HG02759 (cell line): ENCODE measurements around the gene NRROS.

Experiments
- ATAC-seq: cut with Tn5 transposase; IDR thresholded peaks from one replicate; pipeline ENCODE4 v1.9.1; 2021; ENCODE audit warnings: mild to moderate bottlenecking, moderate library complexity; ENCODE audit not compliant: unreplicated experiment

Gene NRROS

DNA sequence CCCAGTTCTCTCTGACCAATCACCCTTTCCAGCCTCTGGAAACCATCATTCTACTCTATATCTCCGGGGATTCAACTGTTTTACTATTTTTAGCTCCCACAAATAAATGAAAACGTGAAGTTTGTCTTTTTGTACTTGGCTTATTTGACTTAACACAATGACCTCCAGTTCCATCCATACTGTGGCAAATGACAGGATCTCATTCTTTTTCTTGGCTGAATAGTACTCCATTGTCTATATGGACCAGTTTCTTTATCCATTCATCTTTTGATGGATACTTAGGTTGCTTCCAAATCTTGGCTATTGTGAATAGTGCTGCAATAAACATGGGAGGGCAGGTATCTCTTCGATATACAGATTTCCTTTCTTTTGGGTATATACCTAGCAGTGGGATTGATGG lies 34.1 kb downstream of the NRROS start:
- ATAC-seq = no peak

DNA sequence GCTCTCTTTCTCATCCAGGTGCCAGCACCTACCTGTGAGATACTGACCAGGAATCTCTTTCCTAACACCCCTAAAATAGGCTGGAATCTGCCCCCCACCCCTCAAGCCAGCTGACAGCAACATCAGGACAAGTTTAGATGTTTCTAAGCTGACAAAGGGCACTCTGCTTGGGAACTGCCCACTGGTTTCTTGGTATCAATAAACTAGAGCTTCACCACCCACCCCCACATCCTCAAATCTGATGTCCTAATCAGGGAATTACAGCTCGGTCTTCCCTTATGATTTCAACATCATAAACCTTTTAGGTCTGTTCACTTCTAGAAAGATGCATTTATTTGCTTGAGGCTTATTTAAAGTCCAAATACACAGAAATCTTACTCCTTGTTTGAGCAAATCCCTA lies 37.9 kb downstream of the NRROS start:
- no peak for ATAC-seq

DNA sequence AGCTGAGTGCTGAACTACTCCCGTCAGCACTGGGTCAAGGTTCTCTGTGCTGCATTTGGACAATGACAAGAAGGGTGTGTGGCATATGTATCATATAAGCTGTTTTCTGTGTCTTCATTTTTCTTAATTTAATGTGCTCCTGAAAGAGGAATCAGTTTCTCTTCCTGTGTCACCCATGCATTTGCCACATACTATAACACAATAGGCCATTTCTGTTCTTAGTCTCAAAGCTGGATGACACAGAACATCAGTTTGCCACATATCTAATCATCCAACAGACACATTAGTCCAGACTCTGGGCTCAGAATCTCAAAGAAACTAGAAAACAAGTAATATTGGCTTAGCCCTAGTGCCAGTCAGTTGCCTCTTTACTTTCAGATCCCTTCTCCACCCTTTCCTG lies 38.4 kb downstream of the NRROS start:
- no peak for ATAC-seq

DNA sequence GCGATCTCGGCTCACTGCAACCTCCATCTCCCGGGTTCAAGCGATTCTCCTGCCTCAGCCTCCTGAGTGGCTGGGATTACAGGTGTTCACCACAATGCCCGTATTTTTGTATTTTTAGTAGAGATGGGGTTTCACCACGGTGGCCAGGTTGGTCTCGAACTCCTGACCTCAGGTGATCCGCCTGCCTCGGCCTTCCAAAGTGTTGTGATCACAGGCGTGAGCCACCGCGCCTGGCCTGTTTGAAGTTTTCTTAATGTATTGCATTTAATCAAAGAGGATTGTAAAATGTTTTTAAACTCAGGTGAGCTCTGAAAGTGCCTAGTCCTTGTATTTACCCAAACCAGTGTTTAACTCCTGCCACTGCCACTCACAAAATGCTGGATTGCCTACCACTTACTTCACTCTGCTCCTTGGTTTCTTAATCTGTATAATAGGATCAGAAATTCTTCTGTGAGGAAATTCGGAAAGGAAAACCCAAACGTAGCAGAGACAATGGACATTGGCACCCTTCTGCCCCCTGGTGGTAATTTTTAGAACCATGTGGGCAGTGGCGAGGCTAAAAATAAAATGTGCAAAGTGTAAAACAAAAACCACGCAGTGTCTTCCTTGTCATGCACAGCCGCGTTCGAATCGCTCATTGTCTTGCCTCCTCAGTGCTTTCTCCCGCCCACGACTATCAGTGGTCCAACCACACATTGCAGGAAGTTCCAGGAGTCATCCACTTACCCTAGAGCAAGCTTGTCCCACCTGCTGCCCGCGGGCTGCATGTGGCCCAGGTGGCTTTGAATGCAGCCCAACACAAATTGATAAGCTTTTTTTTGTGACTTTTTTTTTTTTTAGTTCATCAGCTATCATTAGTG lies 45.3 kb downstream of the NRROS start:
- ATAC-seq = peak; percentile 94

DNA sequence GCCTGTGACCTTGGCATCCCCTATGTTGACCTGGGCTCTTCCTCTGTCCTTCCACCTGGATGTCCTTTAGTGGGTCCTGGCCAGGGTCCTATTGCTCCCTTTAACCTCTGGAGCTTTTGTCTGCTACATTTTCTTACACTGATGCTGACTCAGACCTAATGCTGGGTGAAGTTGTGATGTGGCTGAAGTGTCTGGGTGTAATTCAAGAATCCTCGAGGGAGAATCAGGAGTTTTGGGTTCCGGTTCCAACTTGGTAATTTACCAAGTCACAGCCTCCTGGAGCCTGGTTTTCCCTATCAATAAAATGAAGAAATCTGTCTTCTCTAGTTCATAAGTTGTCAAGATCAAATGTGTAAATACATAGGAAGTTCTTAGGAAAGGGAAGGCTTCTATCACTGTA lies 46.9 kb downstream of the NRROS start:
- no peak for ATAC-seq

DNA sequence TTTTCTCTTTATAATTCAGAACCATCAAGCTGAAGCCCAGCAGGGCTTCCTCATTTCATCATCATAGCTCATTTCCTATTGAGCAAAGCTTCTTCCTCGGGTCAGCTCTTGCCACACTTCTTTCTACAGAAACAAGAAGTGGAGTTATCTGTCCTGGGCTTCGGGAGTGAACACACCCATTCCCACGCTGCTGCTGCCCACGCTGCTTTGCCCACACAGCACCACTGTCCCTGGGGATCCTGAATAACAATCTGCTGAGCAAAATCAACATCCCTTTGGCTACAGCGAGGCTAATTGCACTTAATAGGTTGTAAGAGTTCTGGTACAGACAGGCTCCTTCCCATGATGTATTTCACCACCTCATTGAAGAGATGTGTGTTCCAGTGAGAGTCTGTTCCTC lies 48.9 kb downstream of the NRROS start:
- no peak for ATAC-seq

DNA sequence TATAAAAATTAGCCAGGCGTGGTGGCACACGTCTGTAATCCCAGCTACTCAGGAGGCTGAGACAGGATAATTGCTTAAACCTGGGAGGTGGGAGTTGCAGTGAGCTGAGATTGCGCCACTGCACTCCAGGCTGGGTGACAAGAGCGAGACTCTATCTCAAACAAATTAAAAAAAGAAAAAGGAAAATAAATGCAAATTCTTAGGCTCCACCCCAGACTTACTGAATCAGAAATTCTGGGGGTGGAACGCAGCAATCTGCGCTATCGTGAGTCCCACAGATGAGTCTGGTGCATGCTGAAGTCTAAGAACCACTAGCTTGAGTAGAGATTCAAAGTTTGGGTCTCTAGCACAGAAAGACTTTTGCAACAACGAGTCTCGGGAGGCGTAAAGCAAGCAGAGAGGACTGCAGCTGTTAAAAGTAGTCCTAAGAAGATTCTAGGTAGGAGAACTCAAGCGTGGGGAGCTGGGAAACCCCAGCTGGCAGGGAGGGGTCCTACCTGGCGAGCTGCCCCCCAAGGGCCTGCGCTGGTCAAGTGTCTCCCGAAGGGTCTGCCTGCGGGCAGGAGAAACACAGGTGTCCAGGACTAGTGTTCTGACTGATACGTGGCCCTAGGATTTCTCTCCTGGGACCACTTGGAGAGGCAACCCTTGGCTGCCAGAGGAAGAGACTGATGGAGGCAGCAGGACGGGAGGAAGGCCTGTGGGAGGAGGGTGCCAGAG lies 50.6 kb downstream of the NRROS start:
- ATAC-seq = no peak

DNA sequence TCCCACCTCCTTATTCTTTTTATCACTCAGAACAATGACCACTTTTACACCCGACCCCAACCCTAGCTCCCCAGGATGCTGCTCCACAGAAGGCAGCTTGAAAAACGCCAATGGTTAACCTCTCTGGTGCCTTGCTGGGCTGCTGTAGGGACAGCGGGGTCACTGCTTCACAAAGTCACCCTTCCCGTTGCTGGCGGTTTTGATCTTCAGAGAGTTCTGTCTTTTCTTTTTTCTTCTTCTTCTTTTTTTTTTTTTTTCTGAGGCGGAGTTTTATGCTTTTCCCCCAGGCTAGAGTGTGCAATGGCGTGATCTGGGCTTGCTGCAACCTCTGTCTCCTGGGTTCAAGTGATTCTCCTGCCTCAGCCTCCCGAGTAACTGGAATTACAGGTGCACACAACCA lies 51.9 kb downstream of the NRROS start:
- no peak for ATAC-seq

DNA sequence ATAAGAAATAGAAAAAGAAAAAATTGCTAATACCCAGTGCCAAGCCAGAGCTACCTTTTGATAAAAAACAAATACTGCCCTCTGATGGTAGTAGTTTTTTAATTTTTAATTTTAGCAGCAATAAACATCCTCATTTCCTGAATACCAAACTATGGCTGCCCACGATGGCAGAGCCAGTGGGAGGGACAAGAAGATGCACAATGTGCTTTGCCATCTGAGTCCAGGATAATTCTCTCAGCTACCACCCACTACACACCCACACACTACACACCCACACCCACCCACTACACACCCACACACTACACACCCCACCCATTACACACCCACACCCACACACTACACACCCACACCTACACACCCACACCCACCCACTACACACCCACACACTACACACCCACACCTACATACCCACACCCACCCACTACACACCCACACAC lies 54.7 kb downstream of the NRROS start:
- ATAC-seq = no peak

DNA sequence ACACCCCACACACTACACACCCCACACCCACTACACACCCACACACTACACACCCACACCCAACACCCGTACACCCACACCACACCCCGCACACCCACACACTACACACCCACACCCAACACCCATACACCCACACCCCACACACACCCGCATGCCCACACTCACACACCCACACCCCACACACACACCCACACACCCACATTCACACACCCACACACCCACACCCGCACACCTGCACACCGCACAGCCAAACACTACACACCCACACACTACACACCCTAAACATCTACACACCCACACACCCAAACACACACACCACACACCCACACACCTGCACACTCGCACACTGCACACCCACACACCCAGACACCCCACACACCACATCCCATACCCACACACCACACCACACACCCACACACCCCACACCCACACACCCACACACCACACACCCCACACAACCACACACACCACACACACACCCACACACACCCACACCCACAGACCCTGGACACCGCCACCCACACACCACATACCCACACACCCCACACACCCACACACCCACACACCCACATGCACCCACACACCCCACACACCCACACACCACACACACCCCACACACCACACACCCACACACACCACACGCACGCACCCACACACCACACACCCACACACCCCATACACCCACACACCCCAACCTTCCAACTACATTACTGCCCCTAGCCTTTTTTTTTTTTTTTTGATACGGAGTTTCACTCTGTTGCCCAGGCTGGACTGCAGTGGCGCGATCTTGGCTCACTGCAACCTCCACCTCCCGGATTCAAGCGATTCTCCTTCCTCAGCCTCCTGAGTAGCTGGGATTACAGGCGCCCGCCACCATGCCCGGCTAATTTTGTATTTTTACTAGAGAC lies 55.7 kb downstream of the NRROS start:
- no peak for ATAC-seq

DNA sequence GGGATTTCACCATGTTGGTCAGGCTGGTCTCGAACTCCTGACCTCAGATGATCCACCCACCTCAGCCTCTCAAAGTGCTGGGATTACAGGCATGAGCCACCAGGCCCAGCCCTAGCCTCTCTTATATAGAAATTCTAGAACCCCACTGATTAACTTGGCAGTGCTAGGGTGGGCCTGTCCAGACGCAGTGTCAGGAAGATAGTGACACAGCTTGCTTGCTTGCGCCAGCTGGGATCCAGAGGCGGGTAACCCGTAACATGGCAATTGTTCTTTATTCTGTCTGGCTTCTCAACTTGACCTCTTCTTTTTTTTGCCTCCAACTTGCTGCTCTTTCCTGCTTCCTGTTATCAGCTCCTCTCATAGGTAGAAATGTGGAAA lies 56.3 kb downstream of the NRROS start:
- ATAC-seq = no peak

DNA sequence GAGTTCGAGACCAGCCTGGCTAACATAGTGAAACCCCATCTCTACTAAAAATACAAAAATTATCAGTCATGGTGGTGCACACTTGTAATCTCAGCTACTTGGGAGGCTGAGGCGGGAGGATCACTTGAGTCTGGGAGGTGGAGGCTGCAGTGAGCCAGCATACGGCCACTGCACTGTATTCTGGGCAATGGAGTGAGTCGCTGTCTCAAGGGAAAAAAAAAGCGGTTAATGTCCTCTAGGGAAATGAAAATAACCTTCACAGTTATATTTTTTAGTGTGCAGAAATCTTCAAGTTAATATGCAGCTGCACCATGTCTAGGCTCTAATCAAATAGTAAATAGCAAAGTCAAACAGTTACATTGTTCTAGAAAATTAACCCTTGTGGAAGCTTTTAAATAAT lies 57.8 kb downstream of the NRROS start:
- ATAC-seq = no peak

DNA sequence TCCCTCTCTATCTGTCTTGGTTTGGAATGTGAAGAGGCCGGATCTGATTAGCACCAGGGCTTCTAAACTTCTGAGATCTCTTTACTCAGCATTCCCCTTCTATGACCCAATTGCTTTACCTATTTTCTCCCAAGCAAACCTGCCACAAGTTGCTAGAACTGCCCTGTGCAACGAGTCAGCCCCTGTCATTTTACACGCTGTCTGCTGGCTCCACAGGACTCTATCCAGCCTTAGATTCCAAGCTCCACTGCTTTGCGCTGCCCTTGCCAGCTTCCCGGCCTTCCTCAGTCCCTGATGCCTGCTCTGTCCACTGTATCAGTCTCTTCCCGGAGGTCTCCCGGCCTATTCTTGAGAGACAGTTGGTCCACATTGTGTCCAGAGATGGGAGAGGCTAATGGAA lies 60.3 kb downstream of the NRROS start:
- ATAC-seq = no peak

DNA sequence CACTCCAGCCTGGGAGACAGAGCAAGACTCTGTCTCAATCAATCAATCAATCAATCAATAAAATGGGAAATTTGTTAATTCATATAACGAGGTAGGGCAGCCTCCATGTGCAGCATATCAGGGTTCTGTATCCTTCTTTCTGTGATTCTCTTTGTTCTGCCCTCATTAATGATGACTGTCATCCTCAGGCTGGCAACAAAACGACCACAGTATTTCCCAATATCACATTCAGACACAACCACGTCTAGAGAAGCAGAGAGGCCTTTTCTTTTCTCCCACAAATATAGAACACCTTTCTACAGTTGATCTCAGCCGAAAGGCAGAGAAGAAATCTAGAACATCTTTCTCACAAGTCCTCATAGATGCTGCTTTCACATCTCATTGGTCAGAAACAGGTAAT lies 61.3 kb downstream of the NRROS start:
- no peak for ATAC-seq

DNA sequence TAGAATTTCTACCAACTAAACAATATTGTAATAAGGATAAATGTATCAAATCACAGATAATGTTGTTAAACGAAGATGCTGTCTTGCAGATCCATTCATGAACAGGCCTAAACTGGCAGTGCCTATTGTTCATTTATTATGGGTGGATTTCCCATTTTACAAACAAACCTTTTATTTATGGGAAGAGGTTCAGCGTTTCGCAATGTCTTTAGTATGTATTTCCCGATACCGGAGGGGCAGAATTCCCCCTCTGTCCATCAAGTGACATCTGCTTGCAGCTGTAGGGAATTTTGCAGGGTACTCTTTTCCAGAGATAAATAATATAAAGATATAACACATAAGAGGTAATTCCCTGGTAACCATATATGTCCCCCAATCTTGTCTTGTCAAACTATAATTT lies 66.8 kb downstream of the NRROS start:
- ATAC-seq = no peak

DNA sequence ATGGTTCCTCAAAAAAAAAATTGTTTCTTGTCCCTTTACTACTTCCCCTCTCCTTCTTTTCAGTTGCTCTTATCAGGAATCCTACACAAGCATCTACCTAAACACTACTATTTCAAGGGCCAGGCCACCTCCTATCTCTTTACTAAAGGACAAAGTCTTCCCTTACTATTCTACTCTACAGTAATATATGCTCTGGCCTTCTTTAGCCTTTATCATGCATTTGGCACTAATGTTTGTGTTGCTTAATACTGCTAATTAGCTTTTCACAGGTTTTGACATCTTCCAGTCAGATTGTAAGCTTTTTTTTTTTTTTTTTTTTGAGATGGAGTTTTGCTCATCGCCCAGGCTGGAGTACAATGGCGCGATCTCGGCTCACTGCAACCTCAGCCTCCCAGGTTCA lies 67.2 kb downstream of the NRROS start:
- no peak for ATAC-seq

DNA sequence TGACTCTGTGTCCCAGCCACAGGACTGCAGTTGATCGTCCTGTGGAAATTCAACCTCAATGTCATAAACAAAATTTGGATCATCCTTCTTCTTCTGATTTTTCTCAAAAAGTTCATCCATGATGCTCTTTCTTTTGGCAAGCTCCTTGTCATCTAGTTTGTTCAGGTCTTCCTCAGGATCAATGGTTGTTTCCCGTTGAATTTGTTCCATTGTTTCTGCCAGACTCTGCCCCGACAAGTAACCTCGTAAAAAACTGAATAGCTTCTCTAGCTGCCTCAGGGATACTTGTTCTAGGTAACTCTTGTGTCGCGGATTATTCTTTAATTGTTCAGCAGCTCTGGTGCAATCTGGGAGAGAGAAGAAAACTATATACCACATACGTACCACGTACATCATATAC lies 68.1 kb downstream of the NRROS start:
- ATAC-seq = no peak

DNA sequence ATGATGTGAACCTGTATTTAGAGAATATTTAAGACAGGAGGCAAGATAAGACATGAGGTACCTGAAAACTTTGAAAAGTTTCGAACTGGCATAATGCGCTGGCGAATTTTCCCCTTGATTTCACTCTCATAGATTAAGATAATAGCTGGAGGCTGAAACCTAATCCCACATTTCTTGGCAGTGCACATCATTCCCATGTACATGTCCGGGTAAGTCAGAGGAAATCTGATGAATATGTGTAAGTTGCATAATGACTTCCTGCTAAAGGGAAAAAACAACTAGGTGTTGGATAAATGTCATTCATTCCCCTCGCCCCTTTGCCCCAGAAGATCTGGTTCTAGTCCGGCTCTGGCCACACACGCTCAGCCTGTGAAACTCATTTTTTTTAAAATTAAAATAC lies 69.0 kb downstream of the NRROS start:
- ATAC-seq = no peak
